ENCODE results near the gene GPC1. TPM values are rescaled to one million over a fixed set of nuclear protein-coding genes. Genes with fewer than 3 reads are reported as not detected.

GPC1 gene
- polyA plus RNA-seq, 1 of the 3 experiments (the other 2 are of a cell fraction), result 65.5 TPM

DNA sequence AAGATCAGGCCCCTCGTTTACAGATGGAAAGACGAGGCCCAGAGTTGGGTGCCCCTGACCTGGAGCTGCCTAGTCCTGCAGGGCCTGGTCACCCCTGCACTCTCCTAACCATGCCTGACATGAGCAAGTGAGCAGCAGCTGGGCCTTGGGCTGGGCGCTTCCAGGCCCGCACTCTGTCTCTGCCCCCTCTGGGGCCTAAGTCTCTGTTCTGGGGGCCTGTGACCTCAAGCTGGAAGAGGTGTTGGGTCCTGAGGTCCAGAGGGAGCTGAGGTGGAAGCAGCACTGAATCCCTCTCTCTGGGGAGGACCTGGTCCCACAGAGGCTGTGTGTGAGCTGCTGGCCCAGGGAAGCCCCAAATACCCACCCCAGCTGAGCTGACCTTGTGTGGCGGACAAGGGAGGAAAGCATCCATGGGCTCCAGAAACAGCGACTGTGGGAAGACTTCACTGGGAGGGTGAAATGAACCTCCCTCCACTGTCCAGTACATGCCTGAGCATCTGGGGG lies 46.1 kb upstream of the GPC1 start:
- Histone ChIP-seq H3K9me2 (no peaks in the 10 kb centered on the region), H3K9me3 (no peaks in the 10 kb centered on the region), H3K4me1 (ENCODE audit: control insufficient read depth in 1 of 2, insufficient read depth in 2 of 2, low read depth in 1 of 2, low read length in 1 of 2) (0 out of 4 replicates have a peak, but pooled peaks cover 0 to 6% of the 10 kb centered on the region in 2 experiments), H3K27me3 (ENCODE audit: insufficient read depth) (no peaks in the 10 kb centered on the region), H3K36me3 (replicated peaks in 1 of 2; ENCODE audit: control insufficient read depth in 1 of 2, insufficient read depth in 2 of 2, low read length in 1 of 2) (no peaks in the 10 kb centered on the region), H3K27ac (ENCODE audit: low read depth in 2 of 2, low read length in 1 of 2) (no peak overlapping the region), H3K9ac (no peak overlapping the region), H3K4me2 (no peak overlapping the region), H3K4me3 (ENCODE audit: low read depth in 2 of 2, low read length in 1 of 2) (no peak overlapping the region), H4K20me1 (ENCODE audit: insufficient read depth) (no peaks in the 10 kb centered on the region), H3K79me2 (ENCODE audit: insufficient read depth) (no peaks in the 10 kb centered on the region), H3F3A (replicated peaks; ENCODE audit: insufficient read depth) (no peaks in the 10 kb centered on the region), H2AFZ (ENCODE audit: low read depth) (no peak overlapping the region)
- CTCF ChIA-PET, result no interaction called here
- TF ChIP-seq, protein P1, sequence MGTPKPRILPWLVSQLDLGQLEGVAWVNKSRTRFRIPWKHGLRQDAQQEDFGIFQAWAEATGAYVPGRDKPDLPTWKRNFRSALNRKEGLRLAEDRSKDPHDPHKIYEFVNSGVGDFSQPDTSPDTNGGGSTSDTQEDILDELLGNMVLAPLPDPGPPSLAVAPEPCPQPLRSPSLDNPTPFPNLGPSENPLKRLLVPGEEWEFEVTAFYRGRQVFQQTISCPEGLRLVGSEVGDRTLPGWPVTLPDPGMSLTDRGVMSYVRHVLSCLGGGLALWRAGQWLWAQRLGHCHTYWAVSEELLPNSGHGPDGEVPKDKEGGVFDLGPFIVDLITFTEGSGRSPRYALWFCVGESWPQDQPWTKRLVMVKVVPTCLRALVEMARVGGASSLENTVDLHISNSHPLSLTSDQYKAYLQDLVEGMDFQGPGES (IDR thresholded peaks at IDR 0.05; ENCODE audit: low read depth, low read length), result no peak
- TF ChIP-seq MEF2A (IDR thresholded peaks at IDR 0.05; ENCODE audit: borderline replicate concordance, low read depth), result no peak
- TF ChIP-seq POLR2AphosphoS5 (IDR thresholded peaks at IDR 0.05; ENCODE audit: low read depth, low read length), result no peak
- TF ChIP-seq, protein P2, sequence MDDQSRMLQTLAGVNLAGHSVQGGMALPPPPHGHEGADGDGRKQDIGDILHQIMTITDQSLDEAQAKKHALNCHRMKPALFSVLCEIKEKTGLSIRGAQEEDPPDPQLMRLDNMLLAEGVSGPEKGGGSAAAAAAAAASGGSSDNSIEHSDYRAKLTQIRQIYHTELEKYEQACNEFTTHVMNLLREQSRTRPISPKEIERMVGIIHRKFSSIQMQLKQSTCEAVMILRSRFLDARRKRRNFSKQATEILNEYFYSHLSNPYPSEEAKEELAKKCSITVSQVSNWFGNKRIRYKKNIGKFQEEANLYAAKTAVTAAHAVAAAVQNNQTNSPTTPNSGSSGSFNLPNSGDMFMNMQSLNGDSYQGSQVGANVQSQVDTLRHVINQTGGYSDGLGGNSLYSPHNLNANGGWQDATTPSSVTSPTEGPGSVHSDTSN (IDR thresholded peaks at IDR 0.05), result no peak
- DNase-seq, result no peak
- WGBS (ENCODE audit: low lambda C conversion rate), result no CpG with 5 or more reads among the region's 6 CpGs
- POLR2A ChIA-PET, result interaction anchor here (1.0 kb wide), 1 partner anchor 18 kb away, joined by 3 read pairs; no protein-coding TSS in a partner anchor

DNA sequence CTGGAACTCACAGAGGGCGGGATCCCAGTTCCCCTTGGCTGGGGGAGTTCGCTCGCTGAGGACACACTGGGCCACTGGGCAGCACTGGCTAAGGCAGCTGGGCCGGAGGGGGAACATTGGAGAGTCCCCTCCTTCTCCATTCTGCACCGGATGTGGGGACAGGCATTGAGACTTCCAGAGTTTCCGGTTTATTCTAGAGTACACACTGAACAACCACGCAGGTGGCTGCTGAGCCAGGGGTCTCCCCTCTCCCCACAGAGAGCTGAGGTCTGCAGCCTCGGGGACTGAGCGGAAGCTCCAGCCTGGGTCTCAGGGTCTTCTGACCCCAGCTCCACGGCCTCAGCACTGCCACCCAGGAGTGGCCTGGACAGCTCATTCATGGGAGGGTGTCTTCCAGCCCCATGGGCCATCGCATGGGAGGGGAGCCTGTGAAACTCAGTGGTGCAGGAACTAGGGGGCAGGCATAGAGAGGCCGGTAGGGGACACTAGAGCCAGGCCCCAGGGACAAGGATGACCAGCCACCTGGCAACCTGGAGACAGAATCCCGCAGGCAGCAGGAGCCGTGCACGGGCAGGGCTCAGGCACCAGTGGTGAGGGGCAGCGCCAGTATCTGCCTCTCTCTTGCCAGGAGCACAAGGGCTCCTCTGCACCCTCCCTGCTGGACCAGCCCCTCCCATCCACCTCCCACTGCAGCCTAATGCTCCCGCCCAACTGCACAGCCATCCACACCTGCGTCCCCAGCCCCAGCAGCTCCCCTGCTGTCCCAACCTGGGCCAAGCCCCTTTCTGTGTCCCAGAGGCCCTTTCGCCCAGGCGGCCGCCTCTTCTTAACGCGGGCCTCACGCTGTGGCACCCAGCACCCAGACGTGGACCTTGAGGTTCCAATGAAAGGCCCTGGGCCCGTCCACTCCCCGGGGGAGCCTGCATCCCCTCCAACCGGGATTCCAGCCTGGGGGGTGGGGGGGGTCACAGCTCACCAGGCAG lies 45.1 kb upstream of the GPC1 start:
- POLR2A ChIA-PET, result interaction anchor here (1.0 kb wide), 1 partner anchor 19 kb away, joined by 3 read pairs; no protein-coding TSS in a partner anchor
- no peaks in the 10 kb centered on the region for H3K9me3 ChIP-seq
- H3K4me3 ChIP-seq (ENCODE audit: low read depth in 2 of 2, low read length in 1 of 2), result no peak overlapping the region
- 85% methylated on average over 13 of the region's 28 CpGs for WGBS (ENCODE audit: low lambda C conversion rate)
- no peaks in the 10 kb centered on the region for H3K9me2 ChIP-seq
- CTCF ChIA-PET, result no interaction called here
- TF ChIP-seq GATA2 (CRISPR knock-in tag; IDR thresholded peaks at IDR 0.05), result no peak
- TF ChIP-seq TCF12 (IDR thresholded peaks at IDR 0.05), result no peak
- no peak for TF ChIP-seq SMC3 (IDR thresholded peaks at IDR 0.05; ENCODE audit: low read depth, low read length)
- TF ChIP-seq RFX5 (IDR thresholded peaks at IDR 0.05; ENCODE audit: low read length), result no peak
- no peak for TF ChIP-seq MXI1 (IDR thresholded peaks at IDR 0.05; ENCODE audit: low read depth, low read length)
- no peak for TF ChIP-seq TAF1 (IDR thresholded peaks at IDR 0.05; ENCODE audit: borderline replicate concordance, low read depth, low read length)
- no peak for TF ChIP-seq POLR2AphosphoS5 (IDR thresholded peaks at IDR 0.05; ENCODE audit: low read depth, low read length)
- TF ChIP-seq, protein P2 (IDR thresholded peaks at IDR 0.05), result no peak
- no peak for TF ChIP-seq RCOR1 (IDR thresholded peaks at IDR 0.05; ENCODE audit: low read length)
- no peak overlapping the region for H3K9ac ChIP-seq
- no peak overlapping the region for H3K4me2 ChIP-seq
- no peaks in the 10 kb centered on the region for H3K27me3 ChIP-seq (ENCODE audit: insufficient read depth)
- H3K27ac ChIP-seq (ENCODE audit: low read depth in 2 of 2, low read length in 1 of 2), result no peak overlapping the region
- no peaks in the 10 kb centered on the region for H3K36me3 ChIP-seq (replicated peaks in 1 of 2; ENCODE audit: control insufficient read depth in 1 of 2, insufficient read depth in 2 of 2, low read length in 1 of 2)
- H3K4me1 ChIP-seq (ENCODE audit: control insufficient read depth in 1 of 2, insufficient read depth in 2 of 2, low read depth in 1 of 2, low read length in 1 of 2), result 0 out of 4 replicates have a peak, but pooled peaks cover 0 to 6% of the 10 kb centered on the region in 2 experiments
- H2AFZ ChIP-seq (ENCODE audit: low read depth), result no peak overlapping the region
- no peaks in the 10 kb centered on the region for H3K79me2 ChIP-seq (ENCODE audit: insufficient read depth)
- DNase-seq, result no peak
- no peaks in the 10 kb centered on the region for H3F3A ChIP-seq (replicated peaks; ENCODE audit: insufficient read depth)
- H4K20me1 ChIP-seq (ENCODE audit: insufficient read depth), result no peaks in the 10 kb centered on the region

Measured in SK-N-SH (cell line).